ENCODE results near the gene BGLAP.
A peak's percentile ranks its signal among the peaks of the same experiment; 100 is the strongest.

The BGLAP gene

GRCh38 chr1:156241926-156242325 lies at the start of gene BGLAP:
TSS of gene BGLAP (plus strand) at chr1:156242184. CDS start at chr1:156242232, 48 bp downstream.
- no peak within 1 kb of the TSS for H3K4me3 ChIP-seq (ENCODE audit: low read length)
- DNase-seq (ENCODE audit: low read depth) = no peak
- no peak for TF ChIP-seq CTCF (conservative IDR thresholded peaks at IDR 0.05; ENCODE audit: low read length)

DNA sequence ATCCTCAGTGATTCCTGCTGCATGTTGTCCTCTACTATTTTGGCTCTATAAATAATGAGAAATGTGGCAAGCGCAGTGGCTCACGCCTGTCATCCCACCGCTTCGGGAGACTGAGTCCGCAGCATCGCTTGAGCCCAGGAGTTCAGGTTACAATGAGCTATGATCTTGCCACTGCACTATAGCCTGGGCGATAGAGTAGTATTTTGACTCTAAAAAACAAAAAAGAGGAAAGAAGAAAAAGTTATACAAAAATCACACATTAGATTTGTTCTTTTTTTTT lies 48.8 kb upstream of the BGLAP start:
- TF ChIP-seq CTCF (conservative IDR thresholded peaks at IDR 0.05; ENCODE audit: low read length) = no peak
- H3K4me3 ChIP-seq (ENCODE audit: low read length) = peak overlapping the region; percentile 74
- DNase-seq (ENCODE audit: low read depth) = no peak

DNA sequence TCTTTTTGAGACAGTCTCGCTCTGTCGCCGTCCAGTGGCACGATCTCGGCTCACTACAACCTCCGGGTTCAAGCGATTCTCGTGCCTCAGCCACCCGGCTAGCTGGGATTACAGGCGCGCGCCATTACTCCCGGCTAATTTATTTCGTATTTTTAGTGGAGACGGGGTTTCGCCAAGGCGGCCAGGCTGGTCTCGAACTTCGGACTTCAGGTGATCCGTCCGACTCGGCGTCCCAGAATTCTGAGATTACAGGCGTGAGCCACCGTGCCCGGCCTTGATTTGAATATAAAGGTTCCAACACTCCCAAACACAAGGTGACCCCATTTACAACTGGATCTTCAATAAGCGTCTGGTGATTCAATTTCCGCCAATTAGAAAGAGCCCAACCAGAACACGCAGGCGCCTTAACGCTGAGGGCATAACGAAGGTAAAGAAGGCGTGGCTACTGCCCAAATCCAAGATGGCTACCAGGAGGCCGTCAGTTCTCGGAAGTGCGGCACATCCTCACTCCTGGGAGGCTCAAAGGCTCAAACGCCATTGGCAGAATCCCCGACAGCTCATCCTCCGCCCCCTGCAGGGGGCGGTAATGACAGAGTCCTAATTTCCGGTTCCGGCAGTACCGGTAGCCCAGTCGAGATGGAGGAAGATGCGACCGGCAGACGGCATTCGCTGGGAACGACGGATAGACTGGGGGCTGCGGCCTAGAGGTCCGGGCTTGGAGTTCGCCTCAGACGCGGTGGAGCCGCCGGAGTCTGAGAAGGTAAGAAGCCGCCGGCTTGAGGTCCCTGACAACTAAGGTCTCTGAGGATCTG lies 48.3 kb upstream of the BGLAP start, which contains the start of gene SLC25A44:
Gene SLC25A44 (plus strand): TSS at position 617 of the 812 bp plus-strand sequence. CDS start 5,744 bp downstream, outside the sequence.
- peak within 1 kb of the TSS; percentile 80 for H3K4me3 ChIP-seq (ENCODE audit: low read length)
- peak; percentile 58 for TF ChIP-seq CTCF (conservative IDR thresholded peaks at IDR 0.05; ENCODE audit: low read length)
- DNase-seq (ENCODE audit: low read depth) = peak; percentile 98

DNA sequence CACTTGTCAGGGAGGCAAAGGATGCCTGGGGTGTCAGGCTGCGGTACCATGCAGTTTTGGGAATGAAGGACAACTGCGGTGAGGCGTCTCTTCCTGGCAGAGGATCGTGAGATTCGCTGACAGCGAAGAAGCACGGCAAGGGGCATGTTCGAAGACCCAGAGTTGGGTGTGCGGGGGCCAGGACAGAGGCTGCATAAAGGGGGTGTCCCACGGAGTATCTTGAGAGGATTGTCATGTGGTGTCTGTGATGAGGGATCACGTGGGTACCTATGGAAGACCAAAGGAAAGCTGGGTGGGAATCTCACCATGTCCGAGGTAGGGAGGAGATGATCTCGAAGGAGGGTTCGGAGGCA lies 47.7 kb upstream of the BGLAP start:
- TF ChIP-seq CTCF (conservative IDR thresholded peaks at IDR 0.05; ENCODE audit: low read length) = no peak
- peak overlapping the region; percentile 80 for H3K4me3 ChIP-seq (ENCODE audit: low read length)
- DNase-seq (ENCODE audit: low read depth) = no peak

DNA sequence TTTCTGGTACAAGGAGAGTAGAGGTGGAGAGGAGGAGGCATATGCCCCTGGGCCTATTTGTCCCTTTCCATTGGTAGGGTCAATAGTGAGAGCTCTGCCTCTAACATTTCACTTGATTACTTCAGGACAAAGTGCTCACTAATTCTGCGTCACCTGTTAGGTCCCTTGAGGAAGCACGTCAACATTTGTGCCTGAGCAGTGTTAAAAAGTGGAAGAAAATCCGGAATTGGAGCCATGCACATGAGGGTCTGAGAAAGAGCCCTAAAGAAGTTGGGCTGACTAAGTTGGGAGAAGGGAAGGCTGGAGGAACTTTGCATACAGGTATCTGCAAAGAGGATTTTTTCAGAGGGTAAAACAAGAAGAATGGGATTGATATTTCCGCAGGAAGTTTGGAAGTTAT lies 46.1 kb upstream of the BGLAP start:
- no peak for TF ChIP-seq CTCF (conservative IDR thresholded peaks at IDR 0.05; ENCODE audit: low read length)
- no peak for DNase-seq (ENCODE audit: low read depth)
- no peak overlapping the region for H3K4me3 ChIP-seq (ENCODE audit: low read length)

GRCh38 chr1:156196445-156196844 lies 45.5 kb upstream of the BGLAP start:
- TF ChIP-seq CTCF (conservative IDR thresholded peaks at IDR 0.05; ENCODE audit: low read length) = no peak
- DNase-seq (ENCODE audit: low read depth) = no peak
- H3K4me3 ChIP-seq (ENCODE audit: low read length) = no peak overlapping the region

DNA sequence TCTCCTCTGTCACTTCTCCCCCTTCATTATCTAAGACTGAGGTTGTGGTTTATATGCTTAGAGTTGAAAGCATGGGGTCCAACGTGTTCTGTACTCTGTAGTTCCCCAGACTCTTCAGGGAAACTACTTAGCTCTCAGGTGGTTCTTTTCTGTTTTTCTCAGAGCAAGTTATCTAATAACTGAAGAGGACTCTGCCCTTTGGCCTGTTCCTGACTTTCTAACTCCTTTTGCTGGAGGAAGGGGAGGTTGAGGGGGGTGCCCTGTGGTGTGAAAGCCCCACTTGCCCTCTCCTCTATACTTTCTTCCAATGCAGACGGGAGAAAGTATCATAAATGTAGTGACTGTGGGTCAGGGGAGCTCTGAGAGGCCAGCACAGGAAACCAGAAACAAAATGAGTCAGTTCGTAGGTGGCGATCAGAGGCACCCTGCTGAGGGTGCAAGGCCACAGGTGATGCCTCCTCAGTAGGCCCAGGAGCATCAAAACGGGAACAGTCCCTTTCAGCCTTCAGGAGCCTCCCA lies 43.1 kb upstream of the BGLAP start:
- DNase-seq (ENCODE audit: low read depth) = no peak
- no peak overlapping the region for H3K4me3 ChIP-seq (ENCODE audit: low read length)
- TF ChIP-seq CTCF (conservative IDR thresholded peaks at IDR 0.05; ENCODE audit: low read length) = no peak
